Measurements from ENCODE around the gene TSPAN18.

DNA sequence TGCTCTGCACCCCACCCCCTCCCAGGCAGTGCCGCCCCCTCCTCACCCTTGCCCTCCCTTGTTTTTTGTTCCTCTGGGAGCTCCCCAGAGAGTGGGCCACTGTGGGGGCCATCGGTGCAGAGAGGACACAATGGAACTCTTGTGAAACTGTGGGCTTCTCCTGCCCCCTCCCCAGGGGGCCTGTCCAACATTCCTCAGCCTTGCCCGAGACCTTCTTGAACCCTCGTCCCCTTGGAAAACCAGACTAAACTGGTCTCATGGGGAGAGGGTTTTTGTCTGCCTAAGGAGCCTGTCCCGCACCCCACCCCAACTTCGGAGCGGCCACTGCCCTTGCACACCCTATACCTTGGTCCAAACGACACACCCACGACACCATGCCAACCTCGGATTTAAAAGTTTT is 72.2 kb downstream of the TSPAN18 start:
- TF ChIP-seq CTCF (IDR thresholded peaks at IDR 0.05) (no peak), CHD2 (IDR thresholded peaks at IDR 0.05; ENCODE audit: low read length, partially characterized antibody) (no peak), POLR2AphosphoS5 (IDR thresholded peaks at IDR 0.05; ENCODE audit: low read depth, low read length) (no peak), EP300 (IDR thresholded peaks at IDR 0.05; ENCODE audit: borderline replicate concordance in 1 of 2, low read depth in 1 of 2, low read length in 1 of 2) (no peak), RFX5 (IDR thresholded peaks at IDR 0.05; ENCODE audit: low read length) (no peak), ZBTB33 (IDR thresholded peaks at IDR 0.05; ENCODE audit: borderline replicate concordance, low read depth) (no peak), MAX (IDR thresholded peaks at IDR 0.05; ENCODE audit: low read depth) (no peak), JUND (IDR thresholded peaks at IDR 0.05) (no peak), NRF1 (IDR thresholded peaks at IDR 0.05; ENCODE audit: low read depth, low read length) (no peak), RAD21 (IDR thresholded peaks at IDR 0.05; ENCODE audit: low read length) (no peak)
- TF ChIP-seq, protein P1, sequence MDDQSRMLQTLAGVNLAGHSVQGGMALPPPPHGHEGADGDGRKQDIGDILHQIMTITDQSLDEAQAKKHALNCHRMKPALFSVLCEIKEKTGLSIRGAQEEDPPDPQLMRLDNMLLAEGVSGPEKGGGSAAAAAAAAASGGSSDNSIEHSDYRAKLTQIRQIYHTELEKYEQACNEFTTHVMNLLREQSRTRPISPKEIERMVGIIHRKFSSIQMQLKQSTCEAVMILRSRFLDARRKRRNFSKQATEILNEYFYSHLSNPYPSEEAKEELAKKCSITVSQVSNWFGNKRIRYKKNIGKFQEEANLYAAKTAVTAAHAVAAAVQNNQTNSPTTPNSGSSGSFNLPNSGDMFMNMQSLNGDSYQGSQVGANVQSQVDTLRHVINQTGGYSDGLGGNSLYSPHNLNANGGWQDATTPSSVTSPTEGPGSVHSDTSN (IDR thresholded peaks at IDR 0.05) = no peak
- TF ChIP-seq, protein P2, sequence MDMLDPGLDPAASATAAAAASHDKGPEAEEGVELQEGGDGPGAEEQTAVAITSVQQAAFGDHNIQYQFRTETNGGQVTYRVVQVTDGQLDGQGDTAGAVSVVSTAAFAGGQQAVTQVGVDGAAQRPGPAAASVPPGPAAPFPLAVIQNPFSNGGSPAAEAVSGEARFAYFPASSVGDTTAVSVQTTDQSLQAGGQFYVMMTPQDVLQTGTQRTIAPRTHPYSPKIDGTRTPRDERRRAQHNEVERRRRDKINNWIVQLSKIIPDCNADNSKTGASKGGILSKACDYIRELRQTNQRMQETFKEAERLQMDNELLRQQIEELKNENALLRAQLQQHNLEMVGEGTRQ (IDR thresholded peaks at IDR 0.05; ENCODE audit: borderline replicate concordance, low read depth, low read length) = no peak
